ENCODE measurements around the gene IFT88.

- peak in 2 of 12 donors; percentile 22 to 35 for TF ChIP-seq CTCF (IDR thresholded peaks at IDR 0.05)
- TF ChIP-seq POLR2A (IDR thresholded peaks at IDR 0.05) = no peak
These were observed 154.7 kb downstream of the IFT88 start for GRCh38 chr13:20721454-20722357.

Data from heart left ventricle (tissue), 13 donors.